Coronary artery (tissue), 2 donors: ENCODE data around the gene CD244.

Source experiments
- DNase-seq: peaks from one replicate; pipeline ENCODE4 v3.0.0-alpha.2; 2017; ENCODE audit warnings: low spot score
- H3K27ac ChIP-seq, 2 donors: fragments of 200-600 bp; sonication (generic); one replicate each; pipeline ENCODE4 v1.5.1; 2016 to 2019
- H3K4me3 ChIP-seq: fragments of 200-600 bp; sonication (generic); 2 replicates; pipeline ENCODE4 v1.5.1; 2016; ENCODE audit warnings: mild to moderate bottlenecking, moderate library complexity
- CTCF ChIP-seq: fragments of 200-600 bp; sonication (generic); IDR thresholded peaks from one replicate; pipeline ENCODE4 v1.5.1; 2019; ENCODE audit warnings: antibody characterized with exemption

The CD244 gene

GRCh38 chr1:160862203-160863060, at the start of gene CD244:
Gene CD244, minus strand, starts transcription at chr1:160862887. Its CDS starts 210 bp downstream, at chr1:160862677.
- no peak within 1 kb of the TSS for H3K4me3 ChIP-seq
- peak within 1 kb of the TSS in 1 of 2 donors; percentile 62 for H3K27ac ChIP-seq
- no peak for TF ChIP-seq CTCF
- DNase-seq, result no peak

- no peak for DNase-seq
- Histone ChIP-seq H3K4me3 (no peak overlapping the region), H3K27ac (peak overlapping the region; percentile 50 to 84)
- no peak for TF ChIP-seq CTCF
Measured at GRCh38 chr1:160911925-160912324, 49.2 kb upstream of the CD244 start.

GRCh38 chr1:160911441-160911840, 48.8 kb upstream of the CD244 start:
- TF ChIP-seq CTCF, result no peak
- DNase-seq, result no peak
- Histone ChIP-seq H3K27ac (peak overlapping the region; percentile 50 to 84), H3K4me3 (no peak overlapping the region)

GRCh38 chr1:160910170-160910750, 47.6 kb upstream of the CD244 start:
- H3K27ac ChIP-seq, result peak overlapping the region; percentile 81 to 84
- DNase-seq, result no peak
- no peak for TF ChIP-seq CTCF
- no peak overlapping the region for H3K4me3 ChIP-seq

GRCh38 chr1:160907976-160908375, 45.3 kb upstream of the CD244 start:
- H3K27ac ChIP-seq, result peak overlapping the region; percentile 81 to 84
- H3K4me3 ChIP-seq, result no peak overlapping the region
- TF ChIP-seq CTCF, result no peak
- no peak for DNase-seq

- H3K4me3 ChIP-seq, result no peak overlapping the region
- H3K27ac ChIP-seq, result peak overlapping the region; percentile 66 to 86
- no peak for DNase-seq
- no peak for TF ChIP-seq CTCF
Measured at GRCh38 chr1:160905617-160905989, 42.9 kb upstream of the CD244 start.
